ENCODE results near the gene HTR3E.
"Not testable (repeated sequence)": the region's sequence is repeated elsewhere in the genome, so short reads cannot be mapped to it uniquely, and the experiment has no call there.

HTR3E gene

DNA sequence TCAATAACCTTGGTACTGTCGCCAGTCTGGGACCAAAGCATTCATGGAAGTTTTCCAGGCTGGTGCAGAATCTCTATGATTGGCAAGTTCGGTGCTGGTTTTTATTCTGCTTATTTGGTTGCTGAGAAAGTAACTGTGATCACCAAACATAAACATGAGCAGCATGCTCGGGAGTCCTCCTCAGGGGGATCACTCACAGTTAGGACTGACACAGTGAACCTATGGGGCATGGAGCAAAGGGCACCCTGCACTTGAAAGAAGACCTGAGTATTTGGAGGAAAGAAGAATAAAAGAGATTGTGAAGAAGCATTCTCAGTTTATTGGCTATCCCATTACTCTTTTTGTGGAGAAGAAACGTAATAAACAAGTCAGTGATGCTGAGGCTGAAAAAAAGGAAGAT, 19.2 kb downstream of the HTR3E start:
- DNase-seq (ENCODE audit: low spot score) = no peak

DNA sequence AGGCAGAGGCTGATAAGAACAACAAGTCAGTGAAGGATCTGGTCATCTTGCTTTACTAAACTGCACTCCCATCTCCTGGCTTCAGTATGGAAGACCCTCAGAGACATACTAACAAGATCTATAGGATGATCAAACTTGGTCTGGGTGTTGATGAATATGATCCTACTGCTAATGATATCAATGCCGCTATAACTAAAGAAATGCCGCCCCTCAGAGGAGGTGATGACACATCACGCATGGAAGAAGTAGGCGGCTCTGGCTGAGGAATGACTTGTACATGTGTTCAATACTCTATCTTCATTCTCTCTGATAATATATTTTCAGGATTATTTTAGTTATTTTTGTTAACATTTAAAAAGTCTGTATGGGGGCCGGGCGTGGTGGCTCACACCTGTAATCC, 20.8 kb downstream of the HTR3E start:
- no peak for DNase-seq (ENCODE audit: low spot score)

DNA sequence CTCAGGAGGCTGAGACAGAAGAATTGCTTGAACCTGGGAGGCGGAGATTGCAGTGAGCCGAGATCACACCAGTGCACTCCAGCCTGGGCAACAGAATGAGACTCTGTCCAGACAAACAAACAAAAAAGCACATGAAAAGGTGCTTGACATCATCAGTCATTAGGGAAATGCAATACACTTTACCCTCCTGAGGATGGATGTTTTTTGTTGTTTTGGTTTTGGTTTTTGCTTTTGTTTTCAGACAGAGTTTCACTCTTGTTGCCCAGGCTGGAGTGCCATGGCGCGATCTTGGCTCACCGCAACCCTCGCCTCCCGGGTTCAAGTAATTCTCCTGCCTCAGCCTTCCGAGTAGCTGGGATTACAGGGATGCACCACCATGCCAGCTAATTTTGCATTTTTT, 24.2 kb downstream of the HTR3E start:
- DNase-seq (ENCODE audit: low spot score) = not testable (repeated sequence)

DNA sequence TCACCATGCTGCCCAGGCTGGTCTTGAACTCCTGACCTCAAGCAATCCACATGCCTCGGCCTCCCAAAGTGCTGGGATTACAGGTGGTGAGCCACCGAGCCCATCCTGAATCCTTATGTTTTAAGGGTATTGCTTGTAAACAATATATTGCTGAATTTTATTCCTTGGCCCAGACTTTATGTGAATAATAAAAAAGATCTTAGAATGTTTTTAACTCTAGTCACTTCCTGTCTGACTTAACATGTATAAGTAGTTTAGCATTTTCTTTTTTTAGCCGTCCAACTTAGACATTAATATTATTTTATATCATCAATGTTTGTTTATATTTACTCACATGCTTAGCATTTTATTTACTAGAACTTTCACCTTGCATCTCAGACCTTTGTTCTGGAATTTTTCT, 29.1 kb downstream of the HTR3E start:
- no peak for DNase-seq (ENCODE audit: low spot score)

DNA sequence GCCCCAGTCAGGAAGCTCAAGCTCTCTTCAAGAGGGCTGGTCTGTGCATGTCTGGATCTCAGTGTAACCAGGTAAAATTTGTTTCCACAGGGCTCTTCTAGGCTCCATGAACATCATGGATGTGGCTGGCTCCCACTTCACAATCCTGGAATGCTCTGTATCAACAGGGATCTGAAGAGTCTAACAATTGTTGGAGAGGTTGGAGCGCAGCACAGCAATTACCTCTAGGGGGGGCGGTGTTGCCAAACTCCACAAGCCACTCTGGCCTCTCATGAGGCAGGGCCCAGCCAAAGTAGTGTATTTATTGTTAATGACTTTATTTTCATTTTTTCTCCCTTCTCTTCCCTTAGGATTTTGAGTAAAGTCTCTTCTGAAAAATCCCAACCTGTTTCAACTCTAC, 32.1 kb downstream of the HTR3E start:
- DNase-seq (ENCODE audit: low spot score) = no peak

DNA sequence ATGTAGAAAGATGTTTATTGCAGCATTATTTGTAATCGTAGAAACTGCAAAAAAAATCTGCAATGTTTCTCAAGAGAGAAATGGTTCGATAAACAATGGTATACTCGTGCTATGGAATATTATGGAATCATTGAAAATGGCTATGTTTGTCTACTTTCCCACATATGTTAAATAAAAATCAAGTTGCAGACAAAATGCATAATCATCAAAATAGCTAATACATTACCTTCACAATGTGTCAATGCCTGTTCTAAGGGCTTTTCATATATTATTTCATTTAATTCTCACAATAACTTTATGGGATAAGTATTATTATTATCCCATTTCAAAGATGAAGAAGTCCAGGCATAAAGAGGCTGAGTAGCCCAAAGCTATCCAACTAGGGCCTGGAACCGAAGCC, 36.1 kb downstream of the HTR3E start:
- DNase-seq (ENCODE audit: low spot score) = no peak

DNA sequence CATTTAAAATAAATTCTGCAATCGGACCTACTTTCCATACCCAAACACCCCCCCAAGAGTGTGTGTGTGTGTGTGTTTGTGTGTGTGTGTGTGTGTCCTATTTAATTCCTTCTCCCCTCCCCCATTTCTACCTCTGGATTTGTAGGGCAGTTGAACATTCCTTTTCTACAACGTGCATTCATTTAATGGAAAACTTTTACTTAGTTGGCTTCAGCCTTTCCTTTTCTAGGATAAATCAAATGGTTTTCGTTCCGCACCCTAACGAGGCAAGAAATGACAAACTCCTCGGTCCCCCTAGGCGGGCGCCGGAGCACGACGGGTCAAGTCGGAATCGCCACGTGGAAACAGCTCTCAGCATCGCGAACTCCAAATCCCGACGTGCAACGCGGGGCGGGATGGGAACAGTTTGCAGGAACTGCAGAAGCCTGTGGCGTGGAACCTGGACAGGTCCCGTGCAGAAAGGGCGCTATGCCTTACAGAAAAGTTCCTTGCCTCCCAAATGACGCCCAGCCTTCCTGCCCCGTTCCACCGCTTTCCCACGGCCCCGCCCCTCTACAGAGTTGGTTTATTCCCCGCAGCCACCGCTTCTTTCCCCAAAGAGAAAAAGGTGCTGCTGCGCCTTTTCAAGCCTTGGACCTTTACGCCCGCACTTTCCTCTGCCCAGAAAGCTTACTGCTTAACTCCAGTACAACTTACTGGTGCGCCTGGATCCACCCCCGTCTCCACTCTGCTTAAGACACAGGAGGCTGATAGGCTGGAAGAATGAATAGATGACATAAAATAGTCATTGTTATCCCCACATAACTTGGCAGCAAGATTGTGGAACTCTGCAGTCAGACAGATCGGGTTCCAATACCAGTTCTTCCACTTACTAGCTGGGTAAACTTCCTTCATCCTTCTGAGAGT, 37.2 kb downstream of the HTR3E start:
- peak; percentile 85 for DNase-seq (ENCODE audit: low spot score)

DNA sequence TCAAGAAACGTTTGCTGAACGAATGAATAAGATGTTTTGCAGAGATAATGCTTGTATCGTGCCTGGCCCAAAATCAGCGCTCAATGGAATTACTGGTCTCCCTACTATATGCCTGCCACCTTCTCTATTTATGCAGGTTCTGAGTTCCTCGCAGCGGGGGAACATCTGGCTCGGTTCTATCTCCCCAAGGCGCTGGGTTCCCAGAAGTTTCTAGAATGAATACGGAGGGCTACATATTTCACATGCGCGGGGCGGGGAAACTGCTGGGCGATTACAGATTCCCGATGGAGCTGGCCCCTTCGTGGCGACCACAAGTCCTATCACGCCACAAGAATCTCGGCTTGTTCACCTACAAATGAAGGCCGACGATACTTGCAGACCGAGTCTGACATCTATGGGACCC, 37.9 kb downstream of the HTR3E start:
- no peak for DNase-seq (ENCODE audit: low spot score)

DNA sequence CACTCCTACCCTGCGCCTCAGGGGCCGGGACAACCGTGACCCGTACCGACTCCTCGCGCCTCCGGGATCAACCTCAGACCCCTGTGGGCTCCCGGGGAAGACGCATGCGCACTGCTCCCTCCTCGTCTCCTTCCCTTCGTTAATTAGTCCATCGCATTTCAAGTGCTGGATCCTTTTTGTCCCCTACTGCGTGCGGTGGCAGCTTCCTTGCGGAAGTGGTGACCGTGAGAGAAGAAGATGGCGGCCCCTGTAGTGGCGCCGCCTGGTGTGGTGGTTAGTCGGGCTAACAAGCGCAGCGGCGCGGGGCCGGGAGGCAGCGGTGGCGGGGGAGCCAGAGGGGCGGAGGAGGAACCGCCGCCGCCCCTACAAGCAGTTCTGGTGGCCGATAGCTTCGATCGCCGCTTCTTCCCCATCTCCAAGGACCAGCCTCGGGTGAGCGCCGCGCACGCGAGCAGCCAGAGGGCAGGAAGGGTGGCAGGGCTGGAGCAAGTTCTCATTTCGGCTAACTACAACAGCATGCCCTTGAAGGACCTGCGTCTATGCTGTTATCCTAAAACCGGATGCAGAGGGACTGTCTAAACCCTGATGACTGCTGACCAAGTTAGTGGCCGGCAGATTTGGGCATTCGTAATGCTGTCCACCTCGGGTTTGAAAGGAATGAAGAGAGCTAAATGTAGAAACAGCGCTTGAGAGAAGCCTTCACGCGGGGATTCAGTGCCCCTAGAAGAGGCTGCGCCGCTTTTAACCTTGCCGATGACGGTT, 38.5 kb downstream of the HTR3E start, which contains the start of gene EIF2B5:
TSS of gene EIF2B5 (plus strand) at position 210 of the 762 bp plus-strand sequence. CDS start at position 238, 28 bp downstream.
- peak; percentile 95 for DNase-seq (ENCODE audit: low spot score)

DNA sequence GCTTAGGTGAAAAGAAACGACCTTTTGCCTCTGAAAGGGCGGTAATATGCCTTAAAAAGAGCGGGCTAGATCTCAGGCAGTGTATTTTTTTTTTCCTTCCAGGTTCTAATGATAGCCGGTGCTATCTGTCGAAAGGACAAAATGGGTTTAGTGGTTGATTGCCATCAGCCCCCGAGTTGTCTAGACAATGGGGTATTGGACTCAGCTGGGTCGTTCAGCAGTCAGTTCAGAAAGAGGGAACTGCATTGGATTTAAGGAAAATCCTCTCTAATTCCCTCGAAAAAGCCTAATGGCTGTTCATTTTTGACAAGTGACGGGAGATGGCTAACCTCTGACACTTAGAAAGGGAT, 39.0 kb downstream of the HTR3E start:
- DNase-seq (ENCODE audit: low spot score) = no peak

DNA sequence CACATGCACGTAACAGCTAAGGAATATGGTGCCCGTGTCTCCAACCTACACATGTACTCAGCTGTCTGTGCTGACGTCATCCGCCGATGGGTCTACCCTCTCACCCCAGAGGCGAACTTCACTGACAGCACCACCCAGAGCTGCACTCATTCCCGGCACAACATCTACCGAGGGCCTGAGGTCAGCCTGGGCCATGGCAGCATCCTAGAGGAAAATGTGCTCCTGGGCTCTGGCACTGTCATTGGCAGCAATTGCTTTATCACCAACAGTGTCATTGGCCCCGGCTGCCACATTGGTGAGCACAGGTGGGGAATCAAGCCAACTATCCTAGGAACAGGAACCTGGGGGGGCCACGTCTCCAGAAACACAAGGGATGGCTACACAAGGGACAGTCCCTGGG, 43.6 kb downstream of the HTR3E start:
- DNase-seq (ENCODE audit: low spot score) = no peak

DNA sequence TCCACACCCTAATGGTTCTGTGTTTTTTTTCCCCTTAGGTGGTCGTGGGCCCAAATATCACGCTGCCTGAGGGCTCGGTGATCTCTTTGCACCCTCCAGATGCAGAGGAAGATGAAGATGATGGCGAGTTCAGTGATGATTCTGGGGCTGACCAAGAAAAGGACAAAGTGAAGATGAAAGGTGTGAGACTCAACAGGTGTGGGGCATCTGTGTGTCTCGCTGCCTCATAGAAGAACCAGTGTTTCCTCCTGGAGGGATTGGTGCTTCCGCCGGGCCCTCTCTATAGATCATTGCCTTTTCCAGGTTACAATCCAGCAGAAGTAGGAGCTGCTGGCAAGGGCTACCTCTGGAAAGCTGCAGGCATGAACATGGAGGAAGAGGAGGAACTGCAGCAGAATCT, 45.3 kb downstream of the HTR3E start:
- no peak for DNase-seq (ENCODE audit: low spot score)

DNA sequence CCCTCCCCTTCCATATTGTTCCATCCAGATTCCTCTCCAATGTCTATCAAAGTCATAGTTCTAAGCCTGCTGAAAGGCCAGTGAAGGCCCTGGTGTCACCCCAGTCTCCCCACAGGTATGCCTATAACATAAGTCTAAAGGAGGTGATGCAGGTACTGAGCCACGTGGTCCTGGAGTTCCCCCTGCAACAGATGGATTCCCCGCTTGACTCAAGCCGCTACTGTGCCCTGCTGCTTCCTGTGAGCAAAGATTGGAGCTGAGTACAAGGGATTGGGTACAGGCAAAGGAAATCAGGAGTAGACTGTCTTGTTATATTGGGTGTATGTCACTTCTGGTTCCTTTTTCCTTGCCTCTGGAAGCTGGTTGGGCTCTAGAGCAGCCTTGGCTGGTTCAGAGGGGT, 46.5 kb downstream of the HTR3E start:
- no peak for DNase-seq (ENCODE audit: low spot score)

DNA sequence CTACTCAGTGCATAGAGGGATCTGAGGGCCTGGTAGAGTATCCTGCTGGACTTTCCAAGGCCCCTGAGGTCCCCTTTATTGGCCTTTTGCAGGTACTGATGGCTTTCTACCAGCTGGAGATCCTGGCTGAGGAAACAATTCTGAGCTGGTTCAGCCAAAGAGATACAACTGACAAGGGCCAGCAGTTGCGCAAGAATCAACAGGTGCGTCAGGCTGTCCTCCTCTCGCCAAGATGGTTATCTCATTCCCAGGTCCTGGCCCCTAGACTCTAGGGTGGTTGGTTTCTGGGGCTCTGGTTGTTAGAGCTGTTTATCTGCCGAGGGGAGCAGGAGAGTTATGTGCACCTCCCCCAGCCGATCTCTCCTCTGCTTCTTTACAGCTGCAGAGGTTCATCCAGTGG, 47.6 kb downstream of the HTR3E start:
- no peak for DNase-seq (ENCODE audit: low spot score)

DNA sequence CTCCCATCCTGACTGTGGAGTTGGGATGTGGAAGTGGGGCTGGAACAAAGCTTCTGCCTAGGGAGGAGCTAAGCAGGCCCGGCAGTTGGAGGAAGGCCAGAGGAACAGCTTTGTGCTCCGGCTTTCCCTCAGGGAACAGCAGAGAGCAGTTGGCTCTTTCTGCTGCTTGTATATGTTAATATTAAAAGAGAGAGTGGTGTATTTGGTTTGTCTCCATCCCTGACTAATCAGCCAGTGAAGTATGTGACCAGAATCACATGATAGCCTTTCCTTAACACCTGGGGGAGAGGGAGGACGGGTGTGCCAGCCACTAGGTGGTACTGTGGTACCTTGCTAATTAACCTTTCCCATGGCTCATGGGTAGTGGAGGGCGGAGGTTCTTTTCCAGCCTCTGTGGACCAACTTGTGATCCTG, 48.3 kb downstream of the HTR3E start:
- peak; percentile 54 for DNase-seq (ENCODE audit: low spot score)

DNA sequence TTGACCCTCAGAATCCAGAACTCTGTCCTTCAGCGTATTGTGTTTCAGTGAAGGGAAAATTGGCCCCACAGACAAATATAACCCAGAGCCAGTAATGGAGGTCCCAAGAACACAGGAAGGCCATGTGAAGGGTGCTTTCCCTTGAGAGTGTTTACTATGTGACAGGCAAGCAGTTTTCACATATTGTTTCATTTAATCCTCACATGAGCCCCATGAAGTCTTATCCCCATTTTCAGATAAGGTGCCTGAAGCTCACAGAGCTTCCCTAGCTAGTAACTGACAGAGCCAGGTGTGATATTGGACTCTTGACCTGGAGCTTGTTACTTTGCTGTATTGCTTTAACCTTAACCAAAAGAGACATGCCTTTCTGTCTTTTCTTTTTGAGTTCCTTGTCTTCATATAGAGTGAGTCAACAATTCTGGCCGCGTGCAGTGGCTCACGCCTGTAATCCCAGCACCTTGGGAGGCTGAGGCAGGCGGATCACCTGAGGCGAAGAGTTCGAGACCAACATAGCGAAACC, 48.9 kb downstream of the HTR3E start:
- DNase-seq (ENCODE audit: low spot score) = no peak

DNA sequence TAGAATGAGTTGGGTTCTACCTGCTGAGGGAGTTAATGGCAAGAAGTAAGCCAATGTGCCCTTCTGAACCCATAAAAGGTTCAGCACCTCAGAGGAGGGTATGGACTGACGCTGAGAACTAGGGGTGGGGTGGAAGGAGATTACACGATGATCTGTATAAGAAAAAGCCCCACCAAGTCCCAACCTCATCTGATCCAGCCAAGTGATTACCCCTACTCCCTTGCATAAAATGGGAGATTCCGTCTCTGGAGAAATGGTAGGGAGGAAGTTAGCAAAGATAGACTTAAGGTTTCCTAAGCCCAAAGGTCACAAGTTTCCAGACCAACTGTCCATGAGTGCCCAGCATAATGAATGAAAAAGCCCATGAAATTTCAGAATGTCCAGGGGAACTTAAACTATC, 51.2 kb downstream of the HTR3E start:
- no peak for DNase-seq (ENCODE audit: low spot score)

DNA sequence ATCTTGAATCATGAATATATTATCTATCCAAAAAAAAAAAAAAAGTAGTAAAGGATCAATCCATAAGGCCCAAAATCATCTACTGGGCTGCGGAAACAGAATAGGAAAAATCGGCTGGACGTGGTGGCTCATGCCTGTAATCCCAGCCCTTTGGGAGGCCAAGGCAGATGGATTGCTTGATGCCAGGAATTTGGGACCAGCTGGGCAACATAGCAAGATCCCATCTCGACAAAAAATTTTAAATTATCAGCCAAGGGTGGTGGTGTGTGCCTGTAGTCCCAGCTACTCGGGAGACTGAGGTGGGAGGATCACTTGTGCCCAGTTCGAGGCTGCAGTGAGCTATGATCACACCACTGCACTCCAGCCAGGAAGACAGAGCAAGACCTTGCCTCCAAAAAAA, 52.3 kb downstream of the HTR3E start:
- DNase-seq (ENCODE audit: low spot score) = no peak

DNA sequence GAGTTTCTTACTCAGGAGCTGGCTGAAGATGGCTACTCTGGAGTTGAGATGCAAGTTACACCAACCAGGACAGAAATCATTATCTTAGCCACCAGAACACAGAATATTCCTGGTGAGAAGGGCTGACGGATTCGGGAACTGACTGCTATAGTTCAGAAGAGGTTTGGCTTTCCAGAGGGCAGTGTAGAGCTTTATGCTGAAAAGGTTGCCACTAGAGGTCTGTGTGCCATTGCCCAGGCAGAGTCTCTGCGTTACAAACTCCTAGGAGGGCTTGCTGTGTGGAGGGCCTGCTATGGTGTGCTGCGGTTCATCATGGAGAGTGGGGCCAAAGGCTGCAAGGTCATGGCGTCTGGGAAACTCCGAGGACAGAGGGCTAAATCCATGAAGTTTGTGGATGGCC, 52.9 kb downstream of the HTR3E start:
- DNase-seq (ENCODE audit: low spot score) = not testable (repeated sequence)

DNA sequence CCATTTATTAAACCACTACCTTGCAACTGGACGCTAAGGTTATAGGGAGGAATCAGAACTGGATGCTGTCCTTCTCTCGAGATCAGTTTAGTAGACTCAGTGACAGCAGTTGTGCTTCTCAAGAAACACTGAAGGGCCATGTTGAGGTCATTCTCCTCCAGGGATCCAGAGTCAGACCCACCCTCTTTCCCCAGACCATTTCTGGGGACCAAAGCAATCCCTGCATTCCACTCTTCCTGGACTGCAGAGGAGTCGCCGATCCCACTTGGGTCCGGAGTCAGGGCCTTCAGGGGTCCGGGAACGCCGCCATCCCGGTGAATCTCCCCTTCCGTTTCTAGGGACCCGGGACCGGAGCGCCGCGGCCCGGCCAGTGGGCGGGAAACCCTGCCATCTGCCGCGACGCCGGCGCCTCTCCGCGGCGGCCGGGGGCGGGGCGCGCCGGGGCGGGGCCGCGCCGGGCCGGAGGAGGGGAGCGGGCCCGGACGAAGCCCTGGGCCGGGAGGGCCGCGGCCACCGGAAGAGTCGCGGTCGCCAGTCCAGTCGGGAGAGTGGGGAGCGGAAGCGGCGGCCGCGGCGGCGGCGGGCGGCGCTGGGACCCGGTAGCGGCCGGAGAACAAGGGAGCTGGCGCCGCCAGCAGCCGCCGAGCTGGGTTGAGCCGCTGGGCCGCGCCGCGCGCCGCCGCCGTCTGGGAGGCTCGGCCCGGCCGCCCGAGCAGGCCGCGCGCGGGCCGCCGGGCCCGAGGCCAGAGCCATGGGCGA, 58.2 kb downstream of the HTR3E start, which contains the start of gene DVL3:
TSS of gene DVL3 (plus strand) at position 493 of the 759 bp plus-strand sequence. CDS start at position 752, 259 bp downstream.
- DNase-seq (ENCODE audit: low spot score) = no peak

DNA sequence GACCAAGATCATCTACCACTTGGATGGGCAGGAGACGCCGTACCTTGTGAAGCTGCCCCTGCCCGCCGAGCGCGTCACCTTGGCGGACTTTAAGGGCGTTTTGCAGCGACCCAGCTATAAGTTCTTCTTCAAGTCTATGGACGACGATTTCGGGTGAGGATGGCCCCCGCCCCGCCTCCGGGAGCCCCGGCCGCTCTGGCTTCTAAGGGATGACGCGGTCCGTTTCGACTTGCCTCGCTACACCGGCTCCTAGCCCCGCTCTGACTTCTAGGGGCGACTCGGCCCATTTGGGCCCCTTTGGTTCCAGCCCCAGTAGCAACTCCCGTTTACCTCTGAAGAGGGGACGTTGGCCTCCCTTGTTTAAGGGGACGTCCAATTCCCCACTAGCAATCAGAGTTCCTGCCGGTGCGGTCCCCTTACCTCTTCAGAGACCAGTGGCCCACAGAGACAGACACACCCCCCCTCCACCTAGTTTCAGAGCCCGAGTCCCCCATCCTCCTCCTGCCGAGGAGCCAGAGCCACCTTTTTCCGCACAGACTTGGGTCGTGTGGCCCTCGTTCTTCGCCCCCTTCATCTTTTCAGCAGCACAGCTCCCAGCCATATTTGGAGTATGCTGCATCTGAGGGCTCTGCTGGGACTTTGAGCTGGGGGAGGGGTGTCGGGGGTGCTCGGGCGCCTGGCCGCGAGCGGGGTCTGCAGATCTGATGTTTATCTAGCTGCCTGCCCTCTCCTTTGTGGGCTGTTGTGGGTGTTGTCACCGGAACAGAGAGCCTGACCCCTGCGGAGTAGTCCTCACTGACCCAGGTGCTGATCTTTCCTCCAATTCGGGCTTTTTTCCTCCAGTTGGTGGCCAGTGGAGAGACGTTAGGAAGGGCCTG, 59.0 kb downstream of the HTR3E start:
- no peak for DNase-seq (ENCODE audit: low spot score)
